Activated CD4-positive, CD25-positive, alpha-beta regulatory T cell treated with anti-CD3 and anti-CD28 coated beads, Interleukin-2, amount 50 U/mL, for 24 hours (primary cell): Measurements from ENCODE around the gene ADAMTS16.

Experiments used
- ATAC-seq, 2 donors: fragments of 150-1000 bp; cut with Tn5 transposase; one replicate each; pipeline ENCODE4 v1.10.0; 2021; ENCODE audit warnings: mild to moderate bottlenecking in 1 of 2, moderate library complexity in 1 of 2

Gene ADAMTS16

GRCh38 chr5:5145651-5146529 is 5.8 kb downstream of the ADAMTS16 start:
- ATAC-seq: no peak

GRCh38 chr5:5146530-5147160 is 6.5 kb downstream of the ADAMTS16 start:
- no peak for ATAC-seq

GRCh38 chr5:5149154-5149553 is 9.0 kb downstream of the ADAMTS16 start:
- ATAC-seq: no peak

GRCh38 chr5:5150667-5151066 is 10.5 kb downstream of the ADAMTS16 start:
- ATAC-seq: no peak

GRCh38 chr5:5154733-5155132 is 14.6 kb downstream of the ADAMTS16 start:
- ATAC-seq: no peak

GRCh38 chr5:5155617-5156016 is 15.5 kb downstream of the ADAMTS16 start:
- ATAC-seq: no peak

- no peak for ATAC-seq
Measured at GRCh38 chr5:5156471-5157082, 16.4 kb downstream of the ADAMTS16 start.

- no peak for ATAC-seq
Measured at GRCh38 chr5:5158472-5158895, 18.4 kb downstream of the ADAMTS16 start.

- no peak for ATAC-seq
Measured at GRCh38 chr5:5159282-5160103, 19.4 kb downstream of the ADAMTS16 start.

GRCh38 chr5:5164163-5164562 is 24.0 kb downstream of the ADAMTS16 start:
- no peak for ATAC-seq

- ATAC-seq: no peak
Measured at GRCh38 chr5:5165541-5166002, 25.4 kb downstream of the ADAMTS16 start.

GRCh38 chr5:5169466-5169865 is 29.3 kb downstream of the ADAMTS16 start:
- ATAC-seq: no peak

- no peak for ATAC-seq
Measured at GRCh38 chr5:5178136-5178535, 38.0 kb downstream of the ADAMTS16 start.

- ATAC-seq: no peak
Measured at GRCh38 chr5:5178580-5178979, 38.5 kb downstream of the ADAMTS16 start.

- no peak for ATAC-seq
Measured at GRCh38 chr5:5179079-5179478, 38.9 kb downstream of the ADAMTS16 start.

- no peak for ATAC-seq
Measured at GRCh38 chr5:5179597-5179996, 39.5 kb downstream of the ADAMTS16 start.

- ATAC-seq: no peak
Measured at GRCh38 chr5:5181650-5182324, 41.7 kb downstream of the ADAMTS16 start.

- no peak for ATAC-seq
Measured at GRCh38 chr5:5182508-5183188, 42.5 kb downstream of the ADAMTS16 start.

- ATAC-seq: no peak
Measured at GRCh38 chr5:5183189-5183699, 43.1 kb downstream of the ADAMTS16 start.

- no peak for ATAC-seq
Measured at GRCh38 chr5:5183933-5184332, 43.8 kb downstream of the ADAMTS16 start.

- no peak for ATAC-seq
Measured at GRCh38 chr5:5188376-5189050, 48.4 kb downstream of the ADAMTS16 start.
